HG03460 (cell line): ENCODE results near the gene LMO1.

ENCODE experiments used
- ATAC-seq: cut with Tn5 transposase; IDR thresholded peaks from one replicate; pipeline ENCODE4 v1.9.1; 2021; ENCODE audit not compliant: unreplicated experiment

LMO1 gene

DNA sequence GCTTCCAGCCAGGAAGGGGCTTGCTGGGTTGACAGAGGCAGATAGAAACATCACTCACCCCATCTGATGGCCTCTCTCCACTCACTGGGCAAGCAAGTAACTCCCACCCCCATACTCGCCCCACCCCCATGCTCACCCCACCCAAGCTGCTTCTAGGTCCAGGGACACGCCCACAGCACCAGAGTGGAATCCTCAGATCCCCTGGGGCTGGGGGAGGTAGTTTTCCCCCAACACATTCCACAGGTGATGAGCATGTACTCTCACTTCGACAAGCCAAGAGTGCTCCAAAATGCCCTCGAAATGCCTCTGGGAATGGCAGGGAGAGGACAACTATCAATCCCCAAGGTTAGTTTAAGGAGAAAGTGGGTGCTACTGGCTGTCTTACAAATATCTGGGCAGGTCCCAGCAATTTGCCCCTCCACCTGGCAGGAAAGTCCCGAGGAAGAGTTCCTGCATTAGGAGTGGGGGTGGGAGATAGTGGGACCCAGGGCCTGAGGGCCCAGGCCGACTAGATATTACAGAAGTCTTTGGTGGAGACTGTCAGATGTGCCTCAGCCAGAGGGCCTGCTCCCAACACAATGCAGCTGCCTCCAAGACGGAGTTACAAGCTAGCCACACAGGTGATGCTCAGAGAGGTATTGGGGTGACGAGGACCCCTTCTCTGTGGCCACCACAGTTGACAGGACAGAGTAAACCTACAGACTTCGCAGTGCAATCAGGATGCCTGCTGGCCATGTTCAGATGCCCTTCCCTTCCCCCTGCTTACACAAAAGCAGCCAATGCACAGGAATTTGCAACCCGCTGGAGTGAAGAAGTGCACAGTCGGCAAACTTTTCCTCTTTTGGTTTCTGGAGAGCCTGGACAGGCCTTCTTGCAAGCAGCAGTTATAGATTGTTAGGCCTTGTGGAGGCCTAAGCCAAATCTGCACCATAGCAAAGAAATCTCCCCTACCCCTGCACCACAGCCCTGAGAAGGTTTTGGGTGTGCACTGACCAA is 2.9 kb upstream of the LMO1 start:
- no peak for ATAC-seq

DNA sequence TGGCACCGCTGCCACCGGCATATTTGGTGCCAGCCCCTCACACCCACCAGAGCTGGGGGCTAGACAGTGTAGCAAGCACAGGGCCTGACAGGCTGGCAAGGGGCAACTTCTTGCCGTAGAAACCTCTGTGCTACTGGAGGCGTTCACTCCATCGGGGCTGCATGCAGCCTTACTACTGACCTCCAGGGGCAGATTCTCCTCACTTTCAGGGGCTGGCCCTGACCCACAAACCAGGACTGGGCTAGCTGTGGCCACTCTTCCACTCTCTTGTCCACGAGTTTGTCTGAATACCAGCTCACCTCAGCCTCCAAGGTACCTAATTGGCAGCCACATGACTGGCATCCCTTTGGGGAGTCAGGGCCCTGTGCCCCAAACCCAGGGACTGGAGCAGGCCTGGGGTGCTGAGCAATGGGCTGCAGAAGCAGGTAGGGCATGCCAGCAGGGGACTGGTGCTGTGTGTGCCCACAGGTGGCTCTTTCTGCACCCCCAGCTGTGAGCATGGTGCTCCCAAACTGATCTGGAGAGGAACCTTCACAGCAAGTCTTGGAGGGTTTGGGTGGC is 2.1 kb upstream of the LMO1 start:
- ATAC-seq, result no peak

DNA sequence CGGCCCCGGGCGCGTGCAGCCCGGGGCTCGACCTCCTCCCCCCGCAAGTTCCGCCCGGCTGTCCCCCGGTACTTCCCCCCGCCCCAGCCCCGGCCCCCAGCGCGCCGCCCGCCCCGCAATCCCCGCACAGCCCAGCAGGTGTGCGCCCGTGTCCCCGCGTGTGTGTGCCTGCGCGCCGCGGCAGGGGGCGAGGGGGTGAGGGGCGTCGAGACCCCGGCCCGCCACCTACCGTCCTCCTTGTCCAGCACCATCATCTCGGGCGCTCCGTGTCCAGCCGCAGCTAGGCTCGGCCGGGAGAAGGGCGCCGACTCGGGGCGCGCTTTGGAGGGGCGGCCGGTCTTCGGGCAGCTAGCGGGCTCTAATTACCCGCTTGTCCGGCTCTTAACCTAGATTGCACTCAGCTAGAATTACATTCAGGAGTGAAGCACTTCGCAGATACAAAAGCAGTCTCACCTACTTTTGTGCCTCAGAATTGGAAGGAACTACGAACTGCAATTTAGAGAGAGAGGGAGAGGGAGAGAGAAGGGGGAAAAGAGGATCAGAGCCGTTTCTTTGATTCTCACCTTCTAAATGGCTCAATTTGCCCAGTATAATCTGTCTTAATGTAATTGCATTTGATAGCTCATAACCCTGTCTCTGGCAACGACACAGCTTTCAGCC is 439 bp downstream of the LMO1 start:
- ATAC-seq, result no peak

DNA sequence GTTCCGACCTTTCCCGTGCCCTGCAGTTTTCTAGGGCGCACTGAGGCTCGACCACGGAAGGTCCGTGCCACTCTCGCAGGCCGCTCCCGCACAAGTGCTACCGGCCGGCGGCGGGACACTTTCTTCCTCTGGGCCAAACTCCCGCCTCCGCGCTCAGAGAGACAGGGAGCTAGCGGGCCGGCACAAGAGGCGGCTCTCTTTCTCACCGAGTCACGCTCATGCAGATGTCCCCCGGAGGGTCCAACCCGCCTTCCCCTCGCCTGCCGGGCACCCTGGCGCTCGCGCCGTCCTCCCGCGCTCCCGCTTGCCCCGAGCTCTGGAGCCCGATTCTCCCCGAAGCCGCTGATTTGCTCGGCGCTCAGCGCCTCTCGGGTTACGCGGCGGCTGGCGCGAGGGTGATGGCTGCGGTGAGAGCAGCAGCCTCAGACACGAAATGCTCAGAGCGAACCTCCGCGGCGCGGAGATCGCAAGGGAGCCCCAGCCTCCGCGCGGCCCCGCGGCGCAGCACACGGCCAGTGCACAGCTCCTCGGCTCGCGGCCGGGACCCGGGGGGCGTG is 1.0 kb downstream of the LMO1 start:
- no peak for ATAC-seq

DNA sequence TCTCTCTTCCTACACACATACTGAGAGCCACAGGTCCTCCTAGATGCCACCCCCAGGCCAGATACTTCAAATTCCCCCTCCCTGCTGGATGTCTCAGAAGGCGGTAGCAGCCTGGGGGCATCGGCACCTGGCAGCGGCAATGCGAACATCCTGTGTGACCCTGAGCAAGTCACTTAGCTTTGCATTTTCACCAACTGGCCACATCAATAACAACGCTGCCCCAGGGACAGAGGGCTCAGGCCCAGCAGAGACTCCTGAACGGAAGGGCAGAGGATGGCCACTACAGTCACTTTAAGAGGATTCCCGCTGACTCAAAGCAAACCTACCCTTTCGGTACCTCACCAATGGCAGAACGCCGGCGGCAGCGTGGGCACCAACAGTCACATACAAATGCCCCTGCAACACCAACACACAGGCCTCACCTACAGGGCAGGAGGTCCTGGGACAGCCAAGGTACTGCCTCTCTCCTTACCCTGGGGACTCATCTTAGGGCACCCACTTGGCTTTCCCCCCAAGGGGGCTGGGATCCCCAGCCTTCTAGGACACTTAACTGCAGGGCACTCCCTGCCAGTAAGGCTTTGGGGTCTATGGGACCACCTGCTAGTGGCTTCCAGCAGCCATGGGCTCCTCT is 1.6 kb downstream of the LMO1 start:
- ATAC-seq, result no peak

DNA sequence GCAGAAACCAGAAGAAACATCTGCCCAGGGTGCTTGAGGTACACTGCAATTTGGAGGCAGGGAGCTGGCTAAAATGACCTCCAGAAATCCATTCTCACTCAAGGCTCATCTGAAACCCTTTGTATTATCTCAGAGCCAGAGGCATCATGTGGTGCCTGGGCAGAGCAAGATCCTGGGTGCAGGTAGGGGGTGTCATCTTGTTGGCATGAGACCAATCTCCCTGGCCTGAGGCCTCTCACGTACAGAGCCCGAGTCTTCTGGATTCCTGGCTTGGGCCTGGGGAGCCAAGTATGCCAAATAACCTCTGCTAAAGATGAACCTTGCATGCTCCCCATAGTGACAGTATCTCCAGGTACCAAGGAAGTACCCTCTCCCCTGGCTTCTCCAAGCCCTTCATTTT is 2.4 kb downstream of the LMO1 start:
- ATAC-seq, result no peak

DNA sequence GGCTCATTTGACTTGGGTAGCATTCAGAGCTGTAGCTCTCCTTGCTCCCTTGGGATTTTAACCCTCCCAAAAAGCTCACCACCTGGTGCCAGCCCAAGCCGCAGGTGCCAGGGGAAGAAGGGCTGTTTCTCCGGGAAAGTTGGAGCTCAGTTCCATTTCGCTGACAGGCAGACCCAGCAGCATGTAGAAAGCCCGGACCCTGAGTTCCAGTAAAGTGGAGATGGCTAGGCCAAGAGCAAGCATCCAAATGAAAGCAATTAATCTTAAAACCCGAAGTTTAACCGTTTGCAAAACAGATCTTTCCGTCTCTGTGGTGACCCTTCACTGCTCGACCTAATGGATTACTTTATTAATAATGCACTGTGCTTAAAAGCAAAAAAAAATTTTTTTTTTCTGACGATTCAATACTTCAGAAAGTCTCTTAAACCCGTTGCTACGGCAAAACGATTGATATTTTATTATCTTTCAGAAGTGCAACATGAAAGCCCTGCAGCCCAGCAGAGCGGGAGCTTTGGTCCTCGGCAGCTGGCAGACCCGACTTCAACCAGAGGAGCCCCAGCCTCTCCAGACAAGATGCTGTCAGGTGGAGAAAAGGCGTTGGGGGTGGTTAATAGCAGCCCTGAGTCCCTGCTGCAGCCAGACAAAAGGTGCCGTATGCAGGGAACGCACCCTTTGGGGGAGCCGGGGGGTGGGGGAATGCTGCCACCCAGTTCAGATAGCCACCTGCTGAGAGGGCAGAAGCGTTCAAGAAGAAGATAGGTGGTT is 3.3 kb downstream of the LMO1 start:
- ATAC-seq, result no peak

DNA sequence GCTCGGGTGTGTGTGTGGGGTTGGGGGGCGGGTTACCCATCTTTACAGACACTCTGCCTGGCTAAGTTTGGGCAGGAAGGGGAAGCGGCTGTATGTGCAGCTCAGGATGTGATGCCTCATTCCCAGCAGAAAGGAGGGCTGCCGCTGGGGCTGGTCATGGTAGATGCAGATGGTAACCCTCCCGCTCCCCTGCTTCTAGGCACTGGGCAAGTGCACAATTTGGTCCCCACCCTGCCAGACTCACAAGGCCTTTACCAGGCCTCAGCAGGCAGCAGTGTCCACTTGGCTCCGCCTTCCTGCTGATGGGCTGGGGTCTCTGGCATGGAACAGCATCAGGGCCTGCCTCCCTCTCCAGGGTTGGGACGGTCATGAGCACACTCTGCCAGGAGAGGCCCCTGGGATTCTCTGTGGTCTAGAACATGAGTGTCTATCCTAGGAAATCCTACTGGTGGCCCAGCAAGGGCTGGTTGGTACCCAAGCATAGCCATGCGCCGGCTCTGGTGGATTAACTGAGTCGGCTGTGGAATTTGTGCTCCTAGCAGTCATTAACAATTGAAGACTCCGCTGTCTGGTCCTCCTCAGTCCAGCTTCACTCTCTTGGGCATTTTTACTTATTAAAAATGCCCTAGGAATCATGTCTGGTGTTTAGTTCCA is 4.2 kb downstream of the LMO1 start:
- no peak for ATAC-seq

DNA sequence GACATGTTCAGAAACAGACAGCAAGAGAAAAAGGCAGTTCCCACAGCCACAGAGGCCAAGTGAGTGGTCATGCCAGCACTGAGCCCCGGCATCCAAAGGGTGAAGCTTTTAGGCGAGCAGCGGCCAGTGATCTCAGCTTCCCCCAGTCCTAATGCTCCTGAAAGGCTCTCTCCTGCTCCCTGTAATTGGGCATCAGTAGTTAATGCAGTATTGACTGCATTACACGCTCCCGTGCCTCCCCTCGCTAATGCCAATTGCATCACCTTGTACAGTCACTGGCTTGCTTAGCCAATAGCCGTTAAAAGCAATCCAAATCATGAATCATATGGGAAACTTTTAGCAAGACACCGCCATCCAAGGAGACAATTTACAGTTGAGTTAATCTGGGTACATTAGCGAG is 4.9 kb downstream of the LMO1 start:
- no peak for ATAC-seq

DNA sequence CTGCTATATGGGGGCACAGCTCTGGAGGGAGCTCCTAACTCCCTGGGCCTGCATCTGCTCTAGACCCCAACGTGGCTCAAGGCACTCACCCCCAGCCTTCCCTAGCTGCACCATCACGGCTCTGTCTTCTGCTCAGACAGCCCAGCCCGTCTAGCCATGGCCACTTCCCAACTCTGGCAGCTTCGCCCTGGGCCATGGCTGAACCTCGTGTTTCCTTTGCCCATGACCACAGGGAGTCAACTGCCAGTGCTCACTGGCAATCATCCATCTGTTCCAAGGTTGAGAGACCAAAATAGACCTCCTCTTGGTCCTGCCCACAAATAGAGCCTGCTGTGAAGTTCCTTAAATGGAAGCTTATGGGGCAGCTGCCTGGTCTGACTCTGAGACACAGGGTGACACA is 5.4 kb downstream of the LMO1 start:
- no peak for ATAC-seq

DNA sequence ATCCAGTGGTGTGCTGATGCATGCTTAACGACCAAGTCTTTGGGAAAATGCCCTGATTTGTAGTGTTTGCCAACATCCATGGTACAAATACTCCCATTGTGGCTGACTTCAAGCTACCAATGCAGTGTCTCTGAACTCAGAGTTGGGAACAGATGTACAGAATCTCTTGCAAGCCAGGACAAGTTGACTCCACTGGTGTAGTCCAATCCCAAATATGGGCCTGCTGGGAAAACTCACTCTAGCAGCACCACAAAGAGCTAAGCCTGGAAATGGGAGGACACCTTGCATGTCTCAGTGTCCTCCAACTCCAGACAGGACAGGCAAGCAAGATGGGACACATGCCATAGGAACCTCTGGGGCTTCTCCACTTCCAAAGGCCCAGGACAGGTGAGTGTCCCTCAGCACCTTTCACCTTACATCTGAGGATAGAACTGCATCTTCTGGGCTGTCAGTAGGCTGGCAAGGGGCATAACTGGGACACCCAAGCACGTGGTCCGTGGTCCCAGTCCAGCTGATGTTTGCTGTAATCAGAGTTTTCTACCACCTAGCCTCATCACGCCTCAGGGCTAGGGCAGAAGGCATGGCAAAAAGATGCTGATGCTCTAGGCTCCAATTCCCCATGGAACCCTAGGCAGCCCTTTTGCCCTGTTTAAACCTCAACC is 6.5 kb downstream of the LMO1 start:
- ATAC-seq, result no peak

DNA sequence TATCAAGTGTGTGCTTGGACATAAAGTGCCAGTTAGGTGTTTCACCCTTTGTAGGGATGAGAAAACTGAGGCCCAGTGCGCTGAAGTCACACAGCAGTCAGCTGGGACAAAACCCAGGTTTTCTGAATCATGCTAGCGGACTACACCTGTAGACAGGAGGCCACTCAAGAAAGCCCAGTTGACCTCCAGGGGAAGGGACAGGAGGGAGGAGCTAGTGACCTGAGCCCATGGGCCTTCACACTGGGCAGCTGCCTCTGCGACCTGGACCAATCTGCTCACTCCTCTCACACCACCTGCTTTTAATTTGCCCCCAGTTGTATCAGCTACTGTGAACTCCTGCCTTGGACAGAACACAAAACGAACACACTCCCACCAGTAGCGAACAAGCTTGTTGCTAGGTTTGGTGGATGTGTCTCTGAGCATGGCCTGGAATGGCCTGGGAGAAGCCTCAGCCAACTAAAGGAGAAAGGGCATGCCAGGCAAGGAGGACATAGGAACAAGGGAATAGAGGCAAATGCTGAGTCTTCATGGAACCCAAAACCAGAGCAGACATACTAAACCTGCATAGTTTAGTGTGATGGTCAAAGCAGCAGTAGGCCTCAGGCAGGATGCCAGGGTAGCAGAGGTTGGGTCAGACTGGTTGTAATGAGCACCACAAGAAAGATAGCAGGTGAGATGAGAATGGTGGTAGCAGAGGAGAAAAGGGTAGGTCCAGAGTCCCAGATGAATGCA is 7.2 kb downstream of the LMO1 start:
- no peak for ATAC-seq

DNA sequence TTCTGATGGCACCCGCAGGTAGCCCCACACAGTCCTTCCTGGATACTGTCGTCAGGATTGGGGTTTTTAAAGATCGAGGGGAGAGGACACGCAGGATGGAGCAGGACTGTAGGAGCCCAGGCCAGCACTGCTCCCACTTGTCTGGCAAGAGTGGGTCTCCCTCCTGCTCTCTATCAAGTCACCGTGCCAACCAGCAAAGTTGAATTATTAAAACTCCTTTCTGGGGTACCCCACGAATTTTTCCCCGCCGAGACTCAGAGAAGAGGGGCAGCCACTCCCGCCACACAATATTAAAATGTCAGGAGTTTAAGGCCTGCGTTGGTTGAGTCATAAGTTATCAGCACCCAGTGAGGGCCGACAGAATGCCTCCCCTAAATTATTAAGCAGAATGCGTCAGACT is 10.1 kb downstream of the LMO1 start:
- ATAC-seq, result no peak

DNA sequence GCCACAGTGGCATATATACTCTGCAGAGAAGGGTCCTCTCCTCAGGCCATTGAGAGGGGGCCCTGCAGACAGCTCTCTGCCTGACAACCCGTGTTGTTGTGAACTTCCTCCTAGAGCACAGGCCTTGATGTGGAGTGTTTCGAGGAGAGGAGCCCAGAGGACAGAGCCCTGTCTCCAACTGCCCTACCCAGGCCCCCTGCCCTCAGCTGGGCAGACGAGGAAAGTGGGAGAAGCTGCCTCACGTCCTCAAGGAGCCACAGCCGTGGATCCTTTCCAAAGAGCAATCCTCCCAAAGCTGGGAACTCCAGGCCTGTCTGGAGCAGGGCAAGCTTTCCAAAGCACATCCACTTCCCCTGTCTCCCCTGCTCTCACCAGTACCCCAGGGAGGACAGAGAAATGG is 10.7 kb downstream of the LMO1 start:
- ATAC-seq, result no peak

DNA sequence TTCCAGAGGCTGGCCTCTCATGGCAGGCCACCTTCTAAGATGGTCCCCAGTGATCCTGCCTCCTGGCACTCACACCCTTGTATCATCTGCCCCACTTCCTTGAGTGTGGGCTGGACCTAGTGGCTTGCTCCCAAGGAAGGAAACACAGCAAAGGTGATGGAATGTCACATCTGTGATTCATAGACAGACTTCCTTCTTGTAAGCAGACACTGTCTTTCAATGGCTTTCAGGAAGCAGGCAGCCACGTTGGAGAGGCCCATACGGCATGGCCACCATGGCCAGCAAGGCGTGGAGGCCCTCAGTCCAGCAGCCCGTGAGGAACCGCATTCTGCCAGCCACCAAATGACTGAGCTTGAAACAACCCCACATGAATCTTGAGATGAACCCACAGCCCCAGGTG is 11.3 kb downstream of the LMO1 start:
- ATAC-seq, result no peak

DNA sequence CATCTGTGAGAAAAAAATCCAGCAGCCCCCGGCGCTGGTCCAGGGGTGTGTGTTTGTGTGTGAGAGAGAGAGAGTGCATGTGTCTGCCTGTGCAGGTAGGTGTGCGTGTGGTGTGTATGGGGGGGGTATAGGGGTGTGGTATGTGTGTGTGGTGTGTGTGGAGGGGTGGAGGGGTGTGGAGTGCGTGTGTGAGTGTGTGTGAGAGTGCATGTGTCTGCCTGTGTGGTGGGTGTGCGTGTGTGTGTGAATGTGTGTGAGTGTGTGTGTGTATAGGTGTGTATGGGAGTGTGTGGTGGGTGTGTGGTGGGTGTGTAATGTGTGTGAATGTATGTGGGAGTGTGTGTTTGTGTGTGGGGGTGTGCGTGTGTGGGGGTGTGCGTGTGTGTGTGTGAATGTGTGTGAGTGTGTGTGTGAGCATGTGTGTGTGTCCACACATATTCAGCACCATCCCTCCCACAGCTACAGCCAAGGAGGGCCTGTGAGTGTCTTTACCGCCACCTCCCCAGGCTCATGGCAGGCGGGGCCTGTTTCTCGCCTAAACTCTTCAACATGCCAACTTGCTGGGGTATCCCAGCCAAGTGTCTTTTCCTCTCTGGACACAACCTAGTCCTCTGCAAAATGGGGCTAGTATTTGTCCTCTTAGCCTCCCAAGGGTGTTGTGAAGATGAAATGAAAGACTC is 11.9 kb downstream of the LMO1 start:
- no peak for ATAC-seq

DNA sequence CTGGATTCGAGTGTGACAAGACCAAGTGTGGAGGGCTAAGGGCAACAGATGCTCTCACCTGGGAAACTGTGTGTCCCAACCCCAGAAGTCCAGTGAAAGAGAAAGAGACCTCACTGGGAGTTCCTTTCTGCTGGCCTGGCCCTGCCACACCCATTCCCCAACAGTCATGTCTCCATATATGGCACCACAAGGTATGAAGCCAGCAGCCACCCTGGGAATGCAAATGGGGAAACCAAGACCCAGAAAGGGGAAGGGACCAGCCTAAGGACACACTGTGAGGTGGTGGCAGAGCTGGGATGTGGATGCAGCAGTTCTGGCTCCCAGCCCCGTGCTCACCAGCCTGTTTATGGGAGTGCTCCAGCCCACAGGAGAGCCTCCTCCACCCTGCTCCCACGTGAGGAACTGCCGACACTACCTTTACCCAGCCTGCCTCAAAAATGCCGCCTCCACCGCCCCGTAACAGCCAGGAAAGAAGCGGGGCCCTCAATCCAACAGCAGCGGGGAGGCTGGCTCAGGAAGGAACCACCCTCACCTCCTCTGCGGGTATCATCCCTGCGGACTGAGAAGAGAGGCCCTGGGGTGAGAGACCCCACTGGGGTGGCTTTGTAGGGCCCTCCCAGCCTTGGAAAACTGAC is 12.6 kb downstream of the LMO1 start:
- no peak for ATAC-seq

DNA sequence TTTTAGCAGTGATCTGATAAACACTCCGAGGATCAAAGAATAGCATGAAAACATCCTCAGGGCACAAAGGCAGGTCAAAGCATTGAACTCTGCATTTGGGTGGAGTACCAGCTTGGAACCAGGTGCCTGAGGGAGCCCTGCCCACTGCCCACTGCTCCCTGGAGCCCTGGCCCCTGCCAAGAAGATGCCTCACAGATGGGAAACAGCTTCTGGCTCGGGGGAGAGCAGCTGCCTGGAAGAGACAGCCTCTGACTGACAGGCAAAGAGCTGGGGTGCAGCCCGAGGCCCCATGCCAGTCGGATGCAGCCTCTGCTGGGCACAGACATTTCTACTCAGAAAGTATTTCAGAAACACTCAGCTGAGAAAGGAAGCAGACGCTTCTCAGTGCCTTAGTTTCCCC is 13.2 kb downstream of the LMO1 start:
- no peak for ATAC-seq
